Neutrophil (primary cell): ENCODE measurements around the gene GRIK4.

Experiments
- H3K27ac ChIP-seq: fragments of 200-600 bp; sonication (generic); 2 replicates; pipeline ENCODE4 v1.5.1; 2016; ENCODE audit warnings: mild to moderate bottlenecking, moderate library complexity
- H3K27me3 ChIP-seq: fragments of 200-600 bp; sonication (generic); 2 replicates; pipeline ENCODE4 v1.6.0; 2016; ENCODE audit warnings: mild to moderate bottlenecking
- H3K36me3 ChIP-seq: fragments of 200-600 bp; sonication (generic); 2 replicates; pipeline ENCODE4 v1.5.1; 2017
- H3K4me1 ChIP-seq, 2 experiments: fragments of 200-600 bp in 1 of 2; sonication (generic) in 1 of 2; 1 replicate in 1 of 2; 2 replicates in 1 of 2; pipeline versions ENCODE4 v1.5.1 to v1.6.1; 2013 to 2016; ENCODE audit warnings: low read depth in 1 of 2, low read length in 1 of 2, mild to moderate bottlenecking in 1 of 2, moderate library complexity in 1 of 2; ENCODE audit not compliant: control insufficient read depth in 1 of 2, insufficient read depth in 1 of 2
- H3K4me3 ChIP-seq, 2 experiments: fragments of 200-600 bp in 1 of 2; sonication (generic) in 1 of 2; 1 replicate in 1 of 2; 2 replicates in 1 of 2; pipeline ENCODE4 v1.5.1; 2013 to 2016; ENCODE audit warnings: low read depth in 1 of 2, low read length in 1 of 2, mild to moderate bottlenecking in 1 of 2, moderate library complexity in 1 of 2
- H3K9me3 ChIP-seq: fragments of 200-600 bp; sonication (generic); 2 replicates; pipeline ENCODE4 v1.5.1; 2016
- CTCF ChIP-seq: fragments of 200-600 bp; sonication (generic); IDR thresholded peaks from 2 replicates; pipeline ENCODE4 v1.5.1; 2016; ENCODE audit warnings: antibody characterized with exemption

GRIK4 gene

GRCh38 chr11:121035169-121035755, 523.7 kb downstream of the GRIK4 start:
- no peak for TF ChIP-seq CTCF
- H3K36me3 ChIP-seq = no peaks in the 10 kb centered on the region
- H3K9me3 ChIP-seq = no peaks in the 10 kb centered on the region

GRCh38 chr11:121035780-121036179, 524.2 kb downstream of the GRIK4 start:
- Histone ChIP-seq H3K27ac (no peak overlapping the region), H3K4me3 (no peak overlapping the region), H3K36me3 (no peaks in the 10 kb centered on the region), H3K4me1 (no peaks in the 10 kb centered on the region), H3K27me3 (no peaks in the 10 kb centered on the region), H3K9me3 (no peaks in the 10 kb centered on the region)
- no peak for TF ChIP-seq CTCF

More at GRCh38 chr11:121035169-121035755, 523.7 kb downstream of the GRIK4 start:
- Histone ChIP-seq H3K4me3 (no peak overlapping the region), H3K27me3 (no peaks in the 10 kb centered on the region), H3K27ac (no peak overlapping the region), H3K4me1 (no peaks in the 10 kb centered on the region)

GRCh38 chr11:121037016-121037415, 525.5 kb downstream of the GRIK4 start:
- TF ChIP-seq CTCF = no peak
- no peak overlapping the region for H3K4me3 ChIP-seq
- H3K9me3 ChIP-seq = no peaks in the 10 kb centered on the region
- no peaks in the 10 kb centered on the region for H3K4me1 ChIP-seq
- no peak overlapping the region for H3K27ac ChIP-seq
- H3K36me3 ChIP-seq = no peaks in the 10 kb centered on the region
- no peaks in the 10 kb centered on the region for H3K27me3 ChIP-seq
